ENCODE data around the gene TYMP. TPM values are rescaled to one million over a fixed set of nuclear protein-coding genes. Genes with fewer than 3 reads are reported as not detected.

TYMP gene
- total RNA-seq, 1 donor from 2014 or later = 13.1 TPM

GRCh38 chr22:50575426-50575941 is 45.7 kb upstream of the TYMP start:
- no peak overlapping the region for H3K4me3 ChIP-seq (ENCODE audit: low read depth, low read length)
- DNase-seq (ENCODE audit: low read depth) = no peak
- TF ChIP-seq, protein P1, sequence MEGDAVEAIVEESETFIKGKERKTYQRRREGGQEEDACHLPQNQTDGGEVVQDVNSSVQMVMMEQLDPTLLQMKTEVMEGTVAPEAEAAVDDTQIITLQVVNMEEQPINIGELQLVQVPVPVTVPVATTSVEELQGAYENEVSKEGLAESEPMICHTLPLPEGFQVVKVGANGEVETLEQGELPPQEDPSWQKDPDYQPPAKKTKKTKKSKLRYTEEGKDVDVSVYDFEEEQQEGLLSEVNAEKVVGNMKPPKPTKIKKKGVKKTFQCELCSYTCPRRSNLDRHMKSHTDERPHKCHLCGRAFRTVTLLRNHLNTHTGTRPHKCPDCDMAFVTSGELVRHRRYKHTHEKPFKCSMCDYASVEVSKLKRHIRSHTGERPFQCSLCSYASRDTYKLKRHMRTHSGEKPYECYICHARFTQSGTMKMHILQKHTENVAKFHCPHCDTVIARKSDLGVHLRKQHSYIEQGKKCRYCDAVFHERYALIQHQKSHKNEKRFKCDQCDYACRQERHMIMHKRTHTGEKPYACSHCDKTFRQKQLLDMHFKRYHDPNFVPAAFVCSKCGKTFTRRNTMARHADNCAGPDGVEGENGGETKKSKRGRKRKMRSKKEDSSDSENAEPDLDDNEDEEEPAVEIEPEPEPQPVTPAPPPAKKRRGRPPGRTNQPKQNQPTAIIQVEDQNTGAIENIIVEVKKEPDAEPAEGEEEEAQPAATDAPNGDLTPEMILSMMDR (conservative IDR thresholded peaks at IDR 0.05; ENCODE audit: low read depth, low read length) = no peak

GRCh38 chr22:50574383-50574755 is 44.6 kb upstream of the TYMP start:
- no peak for DNase-seq (ENCODE audit: low read depth)
- H3K4me3 ChIP-seq (ENCODE audit: low read depth, low read length) = no peak overlapping the region
- TF ChIP-seq, protein P1 (conservative IDR thresholded peaks at IDR 0.05; ENCODE audit: low read depth, low read length) = no peak

DNA sequence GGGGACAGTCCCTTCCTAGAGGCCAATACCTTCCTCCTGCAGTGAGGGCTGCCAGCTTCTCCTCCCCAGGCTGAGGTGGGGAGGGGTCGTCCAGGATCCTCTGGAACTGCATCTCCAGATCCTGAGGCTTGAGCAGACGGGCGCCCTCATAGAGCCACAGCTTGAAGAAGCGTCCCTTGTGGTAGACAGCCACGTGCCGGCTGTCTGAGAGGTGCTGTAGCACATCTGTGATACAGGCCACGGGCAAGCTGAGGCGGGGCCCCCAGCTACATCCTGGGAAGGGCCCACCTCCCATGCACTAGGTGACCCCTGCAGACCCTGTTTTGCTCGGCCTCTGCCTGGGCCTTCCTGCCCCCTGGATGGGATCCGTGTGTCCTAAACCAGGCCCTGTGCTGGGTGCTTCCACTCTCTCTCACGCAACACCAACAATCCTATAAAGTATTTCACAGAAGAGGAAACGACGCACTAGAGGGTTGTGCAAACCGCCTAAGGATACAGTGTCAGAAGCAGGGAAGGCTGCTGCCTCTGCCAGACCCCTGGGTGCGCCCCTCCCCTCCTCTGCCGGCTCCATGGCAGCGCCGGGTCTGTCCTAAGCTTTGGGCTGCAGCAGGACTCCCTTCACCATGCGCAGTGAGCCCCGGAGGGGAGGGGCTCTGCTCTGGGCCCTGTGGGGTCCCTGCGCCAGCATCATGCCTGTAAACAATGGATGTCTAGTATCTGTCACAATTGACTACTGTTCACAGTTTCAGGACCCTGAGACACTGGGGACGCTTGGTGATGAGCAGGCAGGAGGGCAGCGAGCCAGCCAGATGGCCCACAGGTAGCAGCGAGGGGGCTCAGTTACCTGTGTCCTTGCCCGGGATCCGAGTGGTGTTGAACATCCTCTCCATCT is 43.9 kb upstream of the TYMP start:
- no peak for DNase-seq (ENCODE audit: low read depth)

GRCh38 chr22:50572965-50573364 is 43.2 kb upstream of the TYMP start:
- TF ChIP-seq, protein P1 (conservative IDR thresholded peaks at IDR 0.05; ENCODE audit: low read depth, low read length) = no peak
- H3K4me3 ChIP-seq (ENCODE audit: low read depth, low read length) = no peak overlapping the region
- DNase-seq (ENCODE audit: low read depth) = no peak

More for the DNA sequence above, 43.9 kb upstream of the TYMP start:
- TF ChIP-seq, protein P1 (conservative IDR thresholded peaks at IDR 0.05; ENCODE audit: low read depth, low read length) = no peak
- no peak overlapping the region for H3K4me3 ChIP-seq (ENCODE audit: low read depth, low read length)

- TF ChIP-seq, protein P1 (conservative IDR thresholded peaks at IDR 0.05; ENCODE audit: low read depth, low read length) = no peak
- no peak overlapping the region for H3K4me3 ChIP-seq (ENCODE audit: low read depth, low read length)
- no peak for DNase-seq (ENCODE audit: low read depth)
Observed at GRCh38 chr22:50571264-50572175, 41.7 kb upstream of the TYMP start.

DNA sequence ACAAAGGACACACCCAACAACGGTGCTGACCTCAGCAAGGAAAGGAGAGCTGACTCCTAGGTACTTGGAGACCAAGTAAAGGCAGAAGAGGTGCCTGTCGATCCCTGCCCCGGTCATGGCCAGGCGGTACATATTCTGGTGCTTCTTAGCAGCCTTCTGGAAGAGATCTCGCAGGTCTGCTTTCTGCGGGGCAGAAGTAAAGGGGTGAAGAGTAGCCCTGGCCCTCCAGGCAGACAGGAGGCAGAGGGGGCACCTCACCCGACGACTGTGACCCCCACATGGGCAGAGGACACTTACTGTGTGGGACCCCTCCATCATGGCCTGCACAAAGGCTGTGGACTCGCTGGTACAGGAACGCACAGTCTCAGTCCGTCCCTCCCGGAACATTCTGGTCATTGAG is 41.0 kb upstream of the TYMP start:
- TF ChIP-seq, protein P1 (conservative IDR thresholded peaks at IDR 0.05; ENCODE audit: low read depth, low read length) = no peak
- H3K4me3 ChIP-seq (ENCODE audit: low read depth, low read length) = no peak overlapping the region
- DNase-seq (ENCODE audit: low read depth) = no peak
